GM12892 (cell line): ENCODE data around the gene NHLRC3.

ENCODE experiments used
- DNase-seq: peaks from one replicate; pipeline ENCODE4 v3.0.0; 2011; ENCODE audit not compliant: insufficient read length
- FAIRE-seq: peaks from 2 replicates; lab custom pipeline; 2011; peaks lifted over from hg19 to GRCh38; lab: Jason Lieb, UNC
- POLR2A ChIP-seq: IDR thresholded peaks from 2 replicates; pipeline ENCODE4 v1.6.1; 2011; ENCODE audit warnings: low read depth, low read length, control low read depth
- POLR2AphosphoS5 ChIP-seq: IDR thresholded peaks from 2 replicates; pipeline ENCODE4 v1.6.1; 2011; ENCODE audit warnings: low read depth, low read length, control low read depth
- TAF1 ChIP-seq: IDR thresholded peaks from 2 replicates; pipeline ENCODE4 v1.6.1; 2011; ENCODE audit warnings: low read depth, mild to moderate bottlenecking, control low read depth, low read length, borderline replicate concordance

NHLRC3 gene

DNA sequence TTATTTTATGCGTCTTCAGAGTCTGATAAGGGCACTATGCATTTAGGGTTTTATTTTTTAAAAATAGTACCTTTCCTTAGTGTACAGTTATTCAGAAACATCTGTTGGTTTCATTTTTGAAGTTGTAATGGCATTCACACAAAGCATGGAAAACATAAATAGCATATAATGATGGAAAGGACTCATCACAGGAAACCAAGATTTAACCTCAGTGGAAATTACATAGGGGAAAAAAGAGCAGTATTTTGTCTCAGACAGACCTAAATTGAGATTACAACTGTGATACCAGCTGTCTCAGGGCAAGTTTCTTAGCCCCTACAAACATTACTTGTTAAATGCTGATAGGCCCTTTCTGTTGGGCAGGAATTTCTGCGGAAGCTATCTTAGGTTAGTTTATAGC, 57.2 kb downstream of the NHLRC3 start:
- no peak for DNase-seq
- TF ChIP-seq TAF1 = no peak
- no peak for TF ChIP-seq POLR2A
- no peak for TF ChIP-seq POLR2AphosphoS5
- no peak for FAIRE-seq

DNA sequence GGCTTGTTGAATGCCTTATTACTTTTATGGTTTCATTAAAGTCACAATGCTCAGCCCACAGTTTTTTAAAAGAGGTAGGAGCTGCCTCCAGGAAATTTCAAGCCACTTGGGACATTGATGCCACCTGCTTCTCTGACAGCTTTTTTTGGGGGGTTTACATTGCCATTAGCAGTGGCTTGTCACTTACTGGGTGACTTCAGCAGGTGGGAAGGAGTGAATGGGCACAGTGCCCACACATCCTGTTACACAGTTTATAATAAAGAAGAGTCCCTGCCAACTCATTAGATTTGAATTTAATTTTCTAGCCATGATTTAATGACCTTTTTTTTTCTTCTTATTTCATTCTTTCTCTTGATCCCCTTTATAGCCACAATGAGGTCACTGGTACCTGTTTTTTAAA, 61.0 kb downstream of the NHLRC3 start:
- FAIRE-seq (no peak), DNase-seq (no peak)
- TF ChIP-seq POLR2A (no peak), POLR2AphosphoS5 (no peak), TAF1 (no peak)
